Endothelial cell of umbilical vein (primary cell): ENCODE measurements around the gene YAE1. TPM values are rescaled to one million over a fixed set of nuclear protein-coding genes. Genes with fewer than 3 reads are reported as not detected.
A peak's percentile ranks its signal among the peaks of the same experiment; 100 is the strongest.

ENCODE experiments used
- BruUV-seq: library from RNA; stranded (reverse); fragments of 400-500 nt; replicated peaks from 2 replicates; lab custom pipeline; 2021; lab: Mats Ljungman, UMichigan
- CTCF ChIA-PET: fragments of 300-600, 350-600 bp; sonication (Branson Sonifier 250); formaldehyde crosslinking; loops from one replicate; lab custom pipeline; 2021; ENCODE audit warnings: antibody characterized with exemption, inconsistent platforms; lab: Charles Lee
- POLR2A ChIA-PET: fragments of 300-600, 350-600 bp; sonication (Branson Sonifier 250); formaldehyde crosslinking; loops from one replicate; lab custom pipeline; 2021; ENCODE audit warnings: antibody characterized with exemption, inconsistent platforms; lab: Charles Lee
- DNase-seq: peaks from one replicate; pipeline ENCODE4 v3.0.0-alpha.2; 2011; ENCODE audit warnings: low read depth, low spot score
- FAIRE-seq: peaks from 2 replicates; lab custom pipeline; 2011; peaks lifted over from hg19 to GRCh38; lab: Jason Lieb, UNC
- H2AFZ ChIP-seq: 2 replicates; pipeline ENCODE4 v1.6.0; 2012; ENCODE audit warnings: low read depth, low read length, control low read depth, inconsistent platforms
- H3K27ac ChIP-seq: 2 replicates; pipeline ENCODE4 v1.5.1; 2011; ENCODE audit warnings: low read depth, mild to moderate bottlenecking, control low read depth, low read length, moderate library complexity; ENCODE audit not compliant: insufficient read depth
- H3K27me3 ChIP-seq, 2 experiments: 2 replicates each; pipeline versions ENCODE4 v1.6.0 to v1.6.1; 2011; ENCODE audit warnings: low read length in 2 of 2, mixed read lengths in 1 of 2; ENCODE audit not compliant: control insufficient read depth in 2 of 2, insufficient read depth in 2 of 2
- H3K36me3 ChIP-seq, 2 experiments: 2 replicates in 1 of 2; 3 replicates in 1 of 2; pipeline ENCODE4 v1.5.1; 2011; ENCODE audit warnings: low read length in 2 of 2, mild to moderate bottlenecking in 1 of 2, moderate library complexity in 1 of 2; ENCODE audit not compliant: control insufficient read depth in 2 of 2, insufficient read depth in 2 of 2; ENCODE audit errors: extremely low read depth in 1 of 2
- H3K4me1 ChIP-seq: 3 replicates; pipeline ENCODE4 v1.5.1; 2011; ENCODE audit warnings: mild to moderate bottlenecking, low read length; ENCODE audit not compliant: control insufficient read depth, insufficient read depth; ENCODE audit errors: extremely low read depth
- H3K4me2 ChIP-seq: 2 replicates; pipeline ENCODE4 v1.6.1; 2011; ENCODE audit warnings: low read length, control low read depth, mixed read lengths; ENCODE audit not compliant: insufficient read depth
- H3K4me3 ChIP-seq, 3 experiments: fragments of 200-600 bp in 1 of 3; sonication (generic), shearing (Covaris generic) in 1 of 3; replicated peaks in 1 of 3; 2 replicates each; pipeline ENCODE4 v1.5.1; 2011 to 2016; ENCODE audit warnings: control low read depth in 3 of 3, low read length in 3 of 3, mild to moderate bottlenecking in 2 of 3, inconsistent platforms in 1 of 3, low read depth in 1 of 3, moderate library complexity in 1 of 3; ENCODE audit not compliant: insufficient read depth in 1 of 3
- H3K79me2 ChIP-seq: 2 replicates; pipeline ENCODE4 v1.6.0; 2012; ENCODE audit warnings: low read length, inconsistent platforms; ENCODE audit not compliant: control insufficient read depth, insufficient read depth
- H3K9ac ChIP-seq: replicated peaks from 2 replicates; pipeline ENCODE3; 2011; ENCODE audit warnings: low read length, control low read depth; ENCODE audit not compliant: insufficient read depth; ENCODE audit errors: extremely low read depth
- H3K9me1 ChIP-seq: replicated peaks from 3 replicates; pipeline ENCODE4 v1.6.0; 2011; ENCODE audit warnings: mild to moderate bottlenecking, low read length; ENCODE audit not compliant: control insufficient read depth, insufficient read depth; ENCODE audit errors: extremely low read depth
- H3K9me3 ChIP-seq: replicated peaks from 2 replicates; pipeline ENCODE4 v1.5.1; 2012; ENCODE audit warnings: low read length, inconsistent platforms; ENCODE audit not compliant: control insufficient read depth, insufficient read depth
- H4K20me1 ChIP-seq: replicated peaks from 2 replicates; pipeline ENCODE3; 2011; ENCODE audit warnings: mild to moderate bottlenecking, low read length; ENCODE audit not compliant: control insufficient read depth, insufficient read depth; ENCODE audit errors: extremely low read depth
- EZH2 ChIP-seq: IDR thresholded peaks from 2 replicates; pipeline ENCODE4 v1.6.1; 2012; ENCODE audit warnings: borderline replicate concordance, low read depth, mild to moderate bottlenecking, moderate library complexity, low read length, inconsistent platforms; ENCODE audit not compliant: severe bottlenecking
- FOS ChIP-seq: IDR thresholded peaks from 2 replicates; pipeline ENCODE4 v1.6.1; 2011; ENCODE audit warnings: mild to moderate bottlenecking, low read length, moderate library complexity, borderline replicate concordance; ENCODE audit not compliant: insufficient read depth
- GATA2 ChIP-seq: IDR thresholded peaks from 2 replicates; pipeline ENCODE4 v1.7.0; 2011; ENCODE audit warnings: low read depth, mild to moderate bottlenecking, moderate library complexity, mixed read lengths, low read length; ENCODE audit not compliant: insufficient read length, insufficient read depth
- JUN ChIP-seq: IDR thresholded peaks from 2 replicates; pipeline ENCODE4 v1.6.1; 2011; ENCODE audit warnings: borderline replicate concordance, low read depth; ENCODE audit not compliant: insufficient read length, insufficient read depth
- MYC ChIP-seq: IDR thresholded peaks from one replicate; pipeline ENCODE4 v1.6.1; 2011; ENCODE audit warnings: mild to moderate bottlenecking, low read depth, low read length
- POLR2A ChIP-seq: IDR thresholded peaks from 2 replicates; pipeline ENCODE4 v1.6.1; 2012; ENCODE audit warnings: low read depth, mild to moderate bottlenecking, control low read depth, low read length
- POLR2AphosphoS5 ChIP-seq: IDR thresholded peaks from 2 replicates; pipeline ENCODE4 v1.6.1; 2012; ENCODE audit warnings: low read depth, mild to moderate bottlenecking, control low read depth, low read length, moderate library complexity; ENCODE audit not compliant: insufficient read depth
- dilution Hi-C: fragments of 300-500 bp; cut with MboI; formaldehyde crosslinking; loops from one replicate; pipeline ENCODE4 v1.15.0; 2019; ENCODE audit warnings: low sequenced_read_pairs; ENCODE audit not compliant: extremely low pct_ligation_motif_present
- intact Hi-C: fragments of 100-400 bp; cut with micrococcal nuclease; formaldehyde crosslinking; loops from one replicate; pipeline ENCODE4 v1.10.0; 2022
- polyA plus RNA-seq, 4 experiments: library from polyadenylated mRNA; depleted of rRNA in 3 of 4; stranded (reverse) in 3 of 4; unstranded in 1 of 4; fragments of >200 nt; gene quantifications; 2 replicates each; pipeline versions ENCODE4 v1.2.1 to v1.2.3, GENCODE V29; 2011 to 2012; ENCODE audit warnings: missing spikeins in 1 of 4
- total RNA-seq: library from RNA; stranded (reverse); gene quantifications from 2 replicates; pipeline ENCODE4 v1.2.3, GENCODE V29; 2021
- TF ChIP-seq, protein P1 (sequence below), 2 donors: IDR thresholded peaks; 1 replicate in 1 of 2; 2 replicates in 1 of 2; pipeline ENCODE4 v1.5.1; 2011; ENCODE audit warnings: low read length in 2 of 2, mild to moderate bottlenecking in 2 of 2, moderate library complexity in 2 of 2, control low read depth in 1 of 2, inconsistent platforms in 1 of 2, low read depth in 1 of 2; ENCODE audit not compliant: insufficient read depth in 1 of 2; ENCODE audit errors: extremely low read depth in 1 of 2
- TF ChIP-seq, protein P2 (sequence below): IDR thresholded peaks from 2 replicates; pipeline ENCODE4 v1.6.1; 2011; ENCODE audit not compliant: insufficient read depth, insufficient read length

Gene YAE1
- total and polyA plus RNA-seq, 2 donors (not counting 3 experiments of a cell fraction or from before 2014, with no cell fraction given), result 13.3 to 20.7 TPM

GRCh38 chr7:39560408-39560807 lies 5.8 kb upstream of the YAE1 start:
- dilution Hi-C loops, result no loop called here
- no peaks in the 10 kb centered on the region for H3K9me3 ChIP-seq
- DNase-seq (peak; percentile 9), FAIRE-seq (no peak)
- H3K79me2 ChIP-seq, result no peaks in the 10 kb centered on the region
- H3K4me2 ChIP-seq, result no peak overlapping the region
- no peak overlapping the region for H2AFZ ChIP-seq
- POLR2A ChIA-PET, result no interaction called here
- H3K9me1 ChIP-seq, result no peaks in the 10 kb centered on the region
- CTCF ChIA-PET, result no interaction called here
- H3K4me1 ChIP-seq, result peaks cover under 1% of the 10 kb centered on the region
- no peak overlapping the region for H3K27ac ChIP-seq
- BruUV-seq, result no TSS peak
- no peak overlapping the region for H3K4me3 ChIP-seq
- TF ChIP-seq FOS (no peak), EZH2 (no peak), POLR2A (no peak)
- TF ChIP-seq, protein P1, sequence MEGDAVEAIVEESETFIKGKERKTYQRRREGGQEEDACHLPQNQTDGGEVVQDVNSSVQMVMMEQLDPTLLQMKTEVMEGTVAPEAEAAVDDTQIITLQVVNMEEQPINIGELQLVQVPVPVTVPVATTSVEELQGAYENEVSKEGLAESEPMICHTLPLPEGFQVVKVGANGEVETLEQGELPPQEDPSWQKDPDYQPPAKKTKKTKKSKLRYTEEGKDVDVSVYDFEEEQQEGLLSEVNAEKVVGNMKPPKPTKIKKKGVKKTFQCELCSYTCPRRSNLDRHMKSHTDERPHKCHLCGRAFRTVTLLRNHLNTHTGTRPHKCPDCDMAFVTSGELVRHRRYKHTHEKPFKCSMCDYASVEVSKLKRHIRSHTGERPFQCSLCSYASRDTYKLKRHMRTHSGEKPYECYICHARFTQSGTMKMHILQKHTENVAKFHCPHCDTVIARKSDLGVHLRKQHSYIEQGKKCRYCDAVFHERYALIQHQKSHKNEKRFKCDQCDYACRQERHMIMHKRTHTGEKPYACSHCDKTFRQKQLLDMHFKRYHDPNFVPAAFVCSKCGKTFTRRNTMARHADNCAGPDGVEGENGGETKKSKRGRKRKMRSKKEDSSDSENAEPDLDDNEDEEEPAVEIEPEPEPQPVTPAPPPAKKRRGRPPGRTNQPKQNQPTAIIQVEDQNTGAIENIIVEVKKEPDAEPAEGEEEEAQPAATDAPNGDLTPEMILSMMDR (IDR thresholded peaks at IDR 0.05; ENCODE audit: extremely low read depth in 1 of 2, insufficient read depth in 1 of 2, low read depth in 1 of 2, low read length in 2 of 2), result no peak
- no peaks in the 10 kb centered on the region for H4K20me1 ChIP-seq
- H3K27me3 ChIP-seq, result peaks cover 12 to 17% of the 10 kb centered on the region in 2 experiments
- no peaks in the 10 kb centered on the region for H3K36me3 ChIP-seq
- H3K9ac ChIP-seq, result no peak overlapping the region
- intact Hi-C loops, result no loop called here

GRCh38 chr7:39560997-39561396 lies 5.2 kb upstream of the YAE1 start:
- BruUV-seq, result no TSS peak
- H3K36me3 ChIP-seq, result no peaks in the 10 kb centered on the region
- no peak overlapping the region for H3K27ac ChIP-seq
- dilution Hi-C loops, result no loop called here
- TF ChIP-seq POLR2AphosphoS5 (no peak), JUN (no peak), GATA2 (no peak), MYC (no peak), POLR2A (no peak), EZH2 (no peak), FOS (no peak)
- TF ChIP-seq, protein P1 (IDR thresholded peaks at IDR 0.05; ENCODE audit: extremely low read depth in 1 of 2, insufficient read depth in 1 of 2, low read depth in 1 of 2, low read length in 2 of 2), result no peak
- TF ChIP-seq, protein P2, sequence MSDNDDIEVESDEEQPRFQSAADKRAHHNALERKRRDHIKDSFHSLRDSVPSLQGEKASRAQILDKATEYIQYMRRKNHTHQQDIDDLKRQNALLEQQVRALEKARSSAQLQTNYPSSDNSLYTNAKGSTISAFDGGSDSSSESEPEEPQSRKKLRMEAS, result no peak
- ChIA-PET POLR2A (no interaction called here), CTCF (no interaction called here)
- H3K4me3 ChIP-seq, result no peak overlapping the region
- FAIRE-seq (no peak), DNase-seq (no peak)
- peaks cover 5% of the 10 kb centered on the region for H3K4me1 ChIP-seq
- peaks cover 10 to 12% of the 10 kb centered on the region in 2 experiments for H3K27me3 ChIP-seq
- no peaks in the 10 kb centered on the region for H4K20me1 ChIP-seq
- H3K9me3 ChIP-seq, result no peaks in the 10 kb centered on the region
- no peak overlapping the region for H3K4me2 ChIP-seq
- no peaks in the 10 kb centered on the region for H3K9me1 ChIP-seq
- H2AFZ ChIP-seq, result no peak overlapping the region
- no peak overlapping the region for H3K9ac ChIP-seq
- intact Hi-C loops, result no loop called here
- H3K79me2 ChIP-seq, result no peaks in the 10 kb centered on the region
